IMR-90 (cell line): ENCODE measurements around the gene PDYN. TPM values are rescaled to one million over a fixed set of nuclear protein-coding genes. Genes with fewer than 3 reads are reported as not detected.

Source experiments
- ATAC-seq: fragments of 200-7000 bp; cut with Tn5 transposase; 2 replicates; pipeline ENCODE4 v1.9.1; 2020; ENCODE audit warnings: low read depth, mild to moderate bottlenecking, moderate library complexity
- BruUV-seq: library from RNA; stranded (reverse); fragments of 400-500 nt; replicated peaks from 2 replicates; lab custom pipeline; 2021; lab: Mats Ljungman, UMichigan
- CTCF ChIA-PET: fragments of 300-600 bp; formaldehyde crosslinking; extraction: SDS; loops from one replicate; lab custom pipeline; 2021; ENCODE audit warnings: antibody characterized with exemption; lab: Yijun Ruan, JAX
- POLR2A ChIA-PET: fragments of 300-600 bp; sonication (Branson Sonifier 250); formaldehyde crosslinking; loops from one replicate; lab custom pipeline; 2022; ENCODE audit warnings: antibody characterized with exemption; ENCODE audit not compliant: unreplicated experiment; lab: Charles Lee
- DNase-seq: peaks from one replicate; pipeline ENCODE4 v3.0.0; 2013
- H2AFZ ChIP-seq: replicated peaks from 2 replicates; pipeline ENCODE3; 2013; ENCODE audit warnings: low read length, mild to moderate bottlenecking; ENCODE audit not compliant: poor library complexity
- H2AK5ac ChIP-seq: 2 replicates; pipeline ENCODE4 v1.6.1; 2013; ENCODE audit warnings: low read depth, low read length, inconsistent platforms
- H2AK9ac ChIP-seq: replicated peaks from 2 replicates; pipeline ENCODE3; 2013; ENCODE audit warnings: mild to moderate bottlenecking, low read depth, low read length, moderate library complexity; ENCODE audit not compliant: poor library complexity
- H2BK120ac ChIP-seq: 2 replicates; pipeline ENCODE4 v1.6.1; 2013; ENCODE audit warnings: low read depth, low read length, inconsistent platforms
- H2BK15ac ChIP-seq: 3 replicates; pipeline ENCODE4 v1.6.1; 2013; ENCODE audit warnings: low read depth, low read length, inconsistent platforms
- H2BK20ac ChIP-seq: 2 replicates; pipeline ENCODE4 v1.6.1; 2013; ENCODE audit warnings: low read depth, mild to moderate bottlenecking, inconsistent platforms, low read length, moderate library complexity
- H2BK5ac ChIP-seq: 2 replicates; pipeline ENCODE4 v1.6.1; 2013; ENCODE audit warnings: mild to moderate bottlenecking, low read depth, low read length, inconsistent platforms; ENCODE audit not compliant: poor library complexity, severe bottlenecking
- H3K14ac ChIP-seq: replicated peaks from 2 replicates; pipeline ENCODE4 v1.6.1; 2013; ENCODE audit warnings: low read depth, low read length, inconsistent platforms
- H3K18ac ChIP-seq: 2 replicates; pipeline ENCODE4 v1.6.1; 2013; ENCODE audit warnings: low read depth, low read length, control low read depth
- H3K23ac ChIP-seq: 2 replicates; pipeline ENCODE4 v1.6.1; 2013; ENCODE audit warnings: low read depth, low read length, inconsistent platforms
- H3K27ac ChIP-seq: 2 replicates; pipeline ENCODE4 v1.5.1; 2013; ENCODE audit warnings: mild to moderate bottlenecking, control low read depth, low read length; ENCODE audit not compliant: insufficient read depth
- H3K27me3 ChIP-seq: 2 replicates; pipeline ENCODE4 v1.6.1; 2013; ENCODE audit warnings: low read length; ENCODE audit not compliant: control insufficient read depth, insufficient read depth
- H3K36me3 ChIP-seq: 2 replicates; pipeline ENCODE4 v1.6.1; 2013; ENCODE audit warnings: low read length, mixed read lengths; ENCODE audit not compliant: control insufficient read depth, insufficient read depth
- H3K4ac ChIP-seq: 2 replicates; pipeline ENCODE4 v1.6.1; 2013; ENCODE audit warnings: low read depth, low read length, inconsistent platforms
- H3K4me1 ChIP-seq: 2 replicates; pipeline ENCODE4 v1.6.1; 2013; ENCODE audit warnings: low read length, mixed read lengths; ENCODE audit not compliant: control insufficient read depth, insufficient read depth
- H3K4me2 ChIP-seq: 2 replicates; pipeline ENCODE4 v1.6.1; 2013; ENCODE audit warnings: low read depth, mild to moderate bottlenecking, control low read depth, low read length, moderate library complexity
- H3K4me3 ChIP-seq: 2 replicates; pipeline ENCODE4 v1.5.1; 2013; ENCODE audit warnings: low read depth, mild to moderate bottlenecking, control low read depth, low read length, moderate library complexity; ENCODE audit not compliant: insufficient read depth
- H3K56ac ChIP-seq: 2 replicates; pipeline ENCODE4 v1.6.1; 2013; ENCODE audit warnings: low read length, inconsistent platforms; ENCODE audit not compliant: insufficient read depth; ENCODE audit errors: extremely low read depth
- H3K79me1 ChIP-seq, 2 experiments: 2 replicates each; pipeline ENCODE4 v1.6.1; 2013; ENCODE audit warnings: low read length in 2 of 2, inconsistent platforms in 1 of 2, low read depth in 1 of 2
- H3K9ac ChIP-seq: 2 replicates; pipeline ENCODE4 v1.6.1; 2013; ENCODE audit warnings: low read depth, low read length, control low read depth
- H3K9me1 ChIP-seq: 2 replicates; pipeline ENCODE4 v1.6.1; 2013; ENCODE audit warnings: low read length, inconsistent platforms; ENCODE audit not compliant: insufficient read depth
- H3K9me3 ChIP-seq: 2 replicates; pipeline ENCODE4 v1.6.1; 2013; ENCODE audit warnings: low read length; ENCODE audit not compliant: control insufficient read depth, insufficient read depth
- H4K20me1 ChIP-seq: 2 replicates; pipeline ENCODE4 v1.6.1; 2013; ENCODE audit warnings: low read length, inconsistent platforms; ENCODE audit not compliant: insufficient read depth
- H4K5ac ChIP-seq: 2 replicates; pipeline ENCODE4 v1.6.1; 2013; ENCODE audit warnings: mild to moderate bottlenecking, low read depth, low read length, control low read depth
- H4K8ac ChIP-seq, 2 experiments: 2 replicates each; pipeline ENCODE4 v1.6.1; 2013; ENCODE audit warnings: low read depth in 2 of 2, low read length in 2 of 2, control low read depth in 1 of 2, inconsistent platforms in 1 of 2
- H4K91ac ChIP-seq: 2 replicates; pipeline ENCODE4 v1.6.1; 2013; ENCODE audit warnings: low read depth, low read length, inconsistent platforms; ENCODE audit not compliant: insufficient read depth
- BHLHE40 ChIP-seq: fragments of 150-350 bp; IDR thresholded peaks from 2 replicates; pipeline ENCODE4 v1.6.1; 2016; ENCODE audit warnings: mild to moderate bottlenecking, low read depth, low read length
- CEBPB ChIP-seq: IDR thresholded peaks from 2 replicates; pipeline ENCODE4 v1.6.1; 2012; ENCODE audit warnings: low read depth, low read length, improper control_type of control experiment
- CHD1 ChIP-seq: IDR thresholded peaks from 2 replicates; pipeline ENCODE4 v1.6.1; 2012; ENCODE audit warnings: low read depth, low read length, improper control_type of control experiment
- CTCF ChIP-seq: conservative IDR thresholded peaks from 2 replicates; pipeline ENCODE4 v1.5.1; 2012; ENCODE audit warnings: mild to moderate bottlenecking, low read depth, low read length, improper control_type of control experiment
- ELK1 ChIP-seq: fragments of 150-350 bp; IDR thresholded peaks from 2 replicates; pipeline ENCODE4 v1.6.1; 2016; ENCODE audit warnings: low read depth, mild to moderate bottlenecking, low read length, moderate library complexity, borderline replicate concordance
- FOS ChIP-seq: fragments of 150-350 bp; IDR thresholded peaks from 2 replicates; pipeline ENCODE4 v1.6.1; 2016; ENCODE audit warnings: low read depth, low read length
- MAZ ChIP-seq: IDR thresholded peaks from 2 replicates; pipeline ENCODE4 v1.6.1; 2012; ENCODE audit warnings: low read depth, mild to moderate bottlenecking, low read length, improper control_type of control experiment, moderate library complexity, borderline replicate concordance
- MXI1 ChIP-seq: IDR thresholded peaks from 2 replicates; pipeline ENCODE4 v1.6.1; 2012; ENCODE audit warnings: low read depth, mild to moderate bottlenecking, low read length, moderate library complexity, borderline replicate concordance
- NFE2L2 ChIP-seq: fragments of 150-350 bp; IDR thresholded peaks from 2 replicates; pipeline ENCODE4 v1.6.1; 2016; ENCODE audit warnings: low read depth, mild to moderate bottlenecking, low read length
- POLR2A ChIP-seq: IDR thresholded peaks from 2 replicates; pipeline ENCODE4 v1.6.1; 2012; ENCODE audit warnings: mild to moderate bottlenecking, low read depth, low read length
- RAD21 ChIP-seq: IDR thresholded peaks from 2 replicates; pipeline ENCODE4 v1.6.1; 2012; ENCODE audit warnings: low read length, improper control_type of control experiment
- RCOR1 ChIP-seq: IDR thresholded peaks from 2 replicates; pipeline ENCODE4 v1.6.1; 2012; ENCODE audit warnings: mild to moderate bottlenecking, low read length, improper control_type of control experiment; ENCODE audit not compliant: insufficient replicate concordance
- RFX5 ChIP-seq: IDR thresholded peaks from 2 replicates; pipeline ENCODE4 v1.8.0; 2012; ENCODE audit warnings: low read depth, mild to moderate bottlenecking, low read length, moderate library complexity
- SMC3 ChIP-seq: fragments of 150-350 bp; IDR thresholded peaks from 2 replicates; pipeline ENCODE4 v1.6.1; 2016; ENCODE audit warnings: low read depth, mild to moderate bottlenecking, antibody characterized with exemption, low read length, moderate library complexity
- USF2 ChIP-seq: fragments of 150-350 bp; IDR thresholded peaks from 2 replicates; pipeline ENCODE4 v1.6.1; 2017; ENCODE audit warnings: mild to moderate bottlenecking, antibody characterized with exemption, low read length, low read depth
- WGBS, 2 experiments: methylation state at CpG; one replicate each; pipeline versions ENCODE4 v1.1.5 to v1.1.7; 2013; ENCODE audit warnings: missing lambda C conversion rate in 2 of 2; ENCODE audit not compliant: insufficient read length in 1 of 2; ENCODE audit errors: extremely low coverage in 2 of 2; 5-methylcytosine and 5-hydroxymethylcytosine counted together
- dilution Hi-C: fragments of 300-500 bp; cut with HindIII; formaldehyde crosslinking; loops from one replicate; pipeline ENCODE4 v1.14.3; 2018; ENCODE audit warnings: low sequenced_read_pairs; ENCODE audit not compliant: unreplicated experiment
- in situ Hi-C: fragments of 300-500 bp; cut with MboI; formaldehyde crosslinking; loops from 3 replicates; pipeline ENCODE4 v1.14.3; 2019; ENCODE audit warnings: low sequenced_read_pairs, inconsistent platforms, mixed read lengths
- intact Hi-C: fragments of 100-400 bp; cut with micrococcal nuclease; formaldehyde crosslinking; loops from 2 replicates; pipeline ENCODE4 v1.10.0; 2022
- polyA plus RNA-seq, 3 experiments: library from polyadenylated mRNA; depleted of rRNA; stranded (reverse); fragments of >200 nt; gene quantifications; 2 replicates each; pipeline ENCODE4 v1.2.3, GENCODE V29; 2012; ENCODE audit warnings: low replicate concordance in 1 of 3
- total RNA-seq: library from RNA; depleted of rRNA; stranded (reverse); fragments of >200 nt; gene quantifications from 2 replicates; pipeline ENCODE4 v1.2.3, GENCODE V29; 2012

The PDYN gene
- total and polyA plus RNA-seq, 2 of the 4 experiments (the other 2 are of a cell fraction): not detected

GRCh38 chr20:1938464-1939269, 55.2 kb downstream of the PDYN start:
- no peak overlapping the region for H3K23ac ChIP-seq
- no peak overlapping the region for H4K5ac ChIP-seq
- CTCF ChIA-PET: no interaction called here
- DNase-seq (no peak), ATAC-seq (no peak)
- peaks cover 3% of the 10 kb centered on the region; the same call in 1 of the 2 replicates for H4K20me1 ChIP-seq
- H3K27me3 ChIP-seq: peaks cover 13% of the 10 kb centered on the region
- no peak overlapping the region for H3K27ac ChIP-seq
- H2AK5ac ChIP-seq: no peak overlapping the region
- no peaks in the 10 kb centered on the region for H3K79me1 ChIP-seq
- H2BK5ac ChIP-seq: no peak overlapping the region
- H3K36me3 ChIP-seq: peaks cover 22% of the 10 kb centered on the region; the same call in 1 of the 2 replicates
- H2BK15ac ChIP-seq: no peak overlapping the region
- no peak overlapping the region for H2AFZ ChIP-seq
- no peak overlapping the region for H4K8ac ChIP-seq
- H2BK120ac ChIP-seq: no peak overlapping the region
- intact Hi-C loops (no loop called here), dilution Hi-C loops (no loop called here), in situ Hi-C loops (no loop called here)
- peaks cover 5% of the 10 kb centered on the region for H3K9me1 ChIP-seq
- BruUV-seq: no TSS peak
- H3K4me2 ChIP-seq: no peak overlapping the region
- no peaks in the 10 kb centered on the region for H3K9me3 ChIP-seq
- H2AK9ac ChIP-seq: no peak overlapping the region
- no peak overlapping the region for H3K4me3 ChIP-seq
- H3K9ac ChIP-seq: no peak overlapping the region
- no peak overlapping the region for H3K14ac ChIP-seq
- H4K91ac ChIP-seq: no peak overlapping the region
- POLR2A ChIA-PET: no interaction called here
- H2BK20ac ChIP-seq: no peak overlapping the region
- H3K18ac ChIP-seq: no peak overlapping the region
- H3K4me1 ChIP-seq: peaks cover 10% of the 10 kb centered on the region
- no CpG with 5 or more reads among the region's 14 CpGs for WGBS, 2 experiments
- H3K4ac ChIP-seq: no peak overlapping the region
- no peak overlapping the region for H3K56ac ChIP-seq
- no peak for TF ChIP-seq CTCF
- no peak for TF ChIP-seq ELK1
- TF ChIP-seq NFE2L2: no peak
- no peak for TF ChIP-seq MXI1
- TF ChIP-seq MAZ: no peak
- no peak for TF ChIP-seq USF2
- no peak for TF ChIP-seq CHD1
- TF ChIP-seq RAD21: no peak
- TF ChIP-seq POLR2A: no peak
- no peak for TF ChIP-seq FOS
- TF ChIP-seq RCOR1: no peak
- TF ChIP-seq RFX5: no peak
- no peak for TF ChIP-seq BHLHE40
- no peak for TF ChIP-seq SMC3
- no peak for TF ChIP-seq CEBPB
